Muscle of arm (tissue), 12 donors: ENCODE data around the gene TMEM134. TPM values are rescaled to one million over a fixed set of nuclear protein-coding genes. Genes with fewer than 3 reads are reported as not detected.
"Not testable (repeated sequence)": the region's sequence is repeated elsewhere in the genome, so short reads cannot be mapped to it uniquely, and the experiment has no call there.

Experiments
- DNase-seq: peaks from one replicate; pipeline ENCODE4 v3.0.0-alpha.2; 2013
- polyA plus RNA-seq, 12 donors: library from polyadenylated mRNA; unstranded; fragments of 120-200 nt; gene quantifications; one replicate each; pipeline ENCODE4 v1.2.1, GENCODE V29; 2013; ENCODE audit not compliant: insufficient read length in 12 of 12

Gene TMEM134
- polyA plus RNA-seq, 12 donors, result 35.2 to 73.5 (median 46.2) TPM; not detected in 1

- DNase-seq, result no peak
Measured at GRCh38 chr11:67489203-67489884, 20.3 kb upstream of the TMEM134 start.

- no peak for DNase-seq
Measured at GRCh38 chr11:67486481-67487195, 17.6 kb upstream of the TMEM134 start.

- not testable (repeated sequence) for DNase-seq
Measured at GRCh38 chr11:67485873-67486361, 16.9 kb upstream of the TMEM134 start.

- DNase-seq, result no peak
Measured at GRCh38 chr11:67484847-67485311, 15.8 kb upstream of the TMEM134 start.

GRCh38 chr11:67483831-67484665, 15.0 kb upstream of the TMEM134 start:
- no peak for DNase-seq

- DNase-seq, result peak; percentile 99
Measured at GRCh38 chr11:67482827-67483798, 14.1 kb upstream of the TMEM134 start, which contains the start of gene AIP. Gene AIP, plus strand, starts transcription at chr11:67483026. Its CDS starts 133 bp downstream, at chr11:67483159.

GRCh38 chr11:67482275-67482826, 13.3 kb upstream of the TMEM134 start:
- DNase-seq, result no peak

GRCh38 chr11:67477344-67478050, 8.4 kb upstream of the TMEM134 start:
- not testable (repeated sequence) for DNase-seq

GRCh38 chr11:67476692-67477091, 7.6 kb upstream of the TMEM134 start:
- DNase-seq, result not testable (repeated sequence)

- DNase-seq, result no peak
Measured at GRCh38 chr11:67472882-67473281, 3.8 kb upstream of the TMEM134 start.

- no peak for DNase-seq
Measured at GRCh38 chr11:67470337-67471002, 1.4 kb upstream of the TMEM134 start.

GRCh38 chr11:67469508-67469811, 409 bp upstream of the TMEM134 start:
- DNase-seq, result no peak

GRCh38 chr11:67468456-67468758, 644 bp downstream of the TMEM134 start:
- no peak for DNase-seq

GRCh38 chr11:67468056-67468455, 995 bp downstream of the TMEM134 start:
- no peak for DNase-seq

- DNase-seq, result no peak
Measured at GRCh38 chr11:67466962-67467771, 1.9 kb downstream of the TMEM134 start.

- DNase-seq, result no peak
Measured at GRCh38 chr11:67466367-67466766, 2.7 kb downstream of the TMEM134 start.

GRCh38 chr11:67465530-67465929, 3.5 kb downstream of the TMEM134 start:
- not testable (repeated sequence) for DNase-seq

- DNase-seq, result no peak
Measured at GRCh38 chr11:67465189-67465510, 3.9 kb downstream of the TMEM134 start.
